ENCODE measurements around the gene SAFB.

SAFB gene

DNA sequence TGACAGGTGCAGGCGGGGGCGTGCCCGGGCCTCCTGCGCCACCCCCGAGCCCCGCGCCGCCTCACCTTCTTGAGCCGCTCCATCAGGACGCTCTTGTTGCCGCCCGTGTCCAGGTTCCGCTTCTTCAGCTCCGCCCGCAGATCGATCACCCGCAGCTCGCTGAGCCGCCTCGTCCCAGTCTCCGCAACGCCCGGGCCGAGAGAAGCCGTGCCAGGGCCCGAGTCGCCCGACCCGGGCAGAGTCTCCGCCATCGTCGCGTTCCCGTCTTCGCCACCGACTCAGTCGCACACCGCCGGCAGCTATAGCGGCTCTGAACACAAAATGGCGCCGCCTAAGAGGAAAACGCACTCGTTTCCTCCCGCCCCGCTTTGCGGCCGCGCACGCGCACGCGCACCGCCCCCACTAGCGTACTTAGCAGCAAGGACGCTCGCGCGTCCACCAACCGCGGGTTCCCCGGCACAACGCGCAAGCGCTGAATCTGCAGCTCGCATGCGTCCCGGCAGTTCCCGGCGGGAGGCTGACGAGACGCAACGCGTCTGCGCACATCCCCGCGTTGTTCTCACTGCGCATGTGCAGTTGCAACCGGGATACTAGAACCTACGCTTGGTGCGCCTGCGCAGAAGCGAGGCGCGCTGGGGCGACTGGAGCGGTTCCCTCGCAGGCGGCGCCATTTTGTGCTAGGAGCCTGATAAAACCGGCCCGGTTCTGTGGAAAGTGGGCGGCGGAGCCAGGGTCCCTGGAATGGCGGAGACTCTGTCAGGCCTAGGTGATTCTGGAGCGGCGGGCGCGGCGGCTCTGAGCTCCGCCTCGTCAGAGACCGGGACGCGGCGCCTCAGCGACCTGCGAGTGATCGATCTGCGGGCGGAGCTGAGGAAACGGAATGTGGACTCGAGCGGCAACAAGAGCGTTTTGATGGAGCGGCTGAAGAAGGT lies at the start of gene SAFB, which contains the start of gene SAFB2:
Gene SAFB, plus strand, starts transcription at position 619 of the 932 bp plus-strand sequence. Its CDS starts 123 bp downstream, at position 742.
Gene SAFB2, minus strand, starts transcription at position 312 of the 932 bp plus-strand sequence. Its CDS starts 61 bp downstream, at position 251.
- peak; percentile 100 for DNase-seq (ENCODE audit: low spot score)

DNA sequence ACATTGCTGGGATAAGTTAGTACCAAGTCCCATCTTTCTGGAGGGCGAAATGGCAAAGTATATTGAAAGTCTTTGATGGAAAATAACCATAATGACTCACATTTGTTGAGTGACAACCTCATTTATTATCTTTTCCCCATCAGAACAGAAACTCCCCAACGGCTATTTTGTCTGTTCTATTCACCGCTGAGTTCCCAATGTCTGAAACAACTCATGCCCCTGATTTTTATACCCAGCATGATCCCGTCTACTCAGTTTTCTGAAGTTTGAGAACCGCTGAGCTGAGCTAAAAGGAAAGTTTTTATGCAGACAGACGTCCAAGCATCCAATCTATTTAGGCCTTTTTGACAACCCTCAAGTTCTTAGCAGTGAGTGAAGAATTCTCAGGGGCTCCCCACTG lies 47.3 kb upstream of the SAFB start:
- DNase-seq (ENCODE audit: low spot score) = no peak

DNA sequence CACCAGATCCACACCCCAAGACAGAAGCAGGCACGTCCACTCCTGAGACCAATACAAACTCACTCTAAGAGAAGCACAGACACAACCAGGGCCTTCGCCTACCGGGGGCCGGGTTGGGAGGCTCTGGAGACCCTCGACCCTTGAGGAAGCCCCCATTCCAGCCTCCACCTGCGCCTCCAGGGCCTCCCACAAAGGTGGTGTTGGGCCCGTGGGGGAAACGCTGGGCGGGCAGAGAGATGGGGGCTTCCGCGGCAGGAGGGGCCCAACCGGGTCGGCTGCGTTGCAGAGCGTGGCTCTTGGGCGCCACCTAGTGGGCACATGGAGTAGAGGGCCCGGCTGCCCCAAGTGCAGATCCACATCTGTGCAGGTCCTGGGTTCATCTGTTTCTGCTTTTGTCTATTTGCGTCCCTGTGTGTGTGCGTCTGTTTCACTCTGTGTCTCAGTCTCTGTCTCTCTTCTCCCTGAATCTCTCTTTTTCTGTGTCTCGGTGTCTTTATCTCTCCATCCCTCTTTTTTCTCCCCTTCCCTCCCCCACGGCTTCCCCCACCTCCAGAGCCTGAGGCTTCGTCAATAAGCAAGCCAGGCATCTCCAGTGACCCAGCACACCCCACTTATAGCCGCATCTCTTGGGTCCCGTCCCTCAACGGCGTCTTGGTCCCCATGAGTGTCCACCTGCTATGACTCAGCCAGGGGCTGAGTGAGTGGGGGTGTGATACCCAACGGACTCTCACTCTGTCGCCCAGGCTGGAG lies 44.6 kb upstream of the SAFB start:
- peak; percentile 94 for DNase-seq (ENCODE audit: low spot score)

DNA sequence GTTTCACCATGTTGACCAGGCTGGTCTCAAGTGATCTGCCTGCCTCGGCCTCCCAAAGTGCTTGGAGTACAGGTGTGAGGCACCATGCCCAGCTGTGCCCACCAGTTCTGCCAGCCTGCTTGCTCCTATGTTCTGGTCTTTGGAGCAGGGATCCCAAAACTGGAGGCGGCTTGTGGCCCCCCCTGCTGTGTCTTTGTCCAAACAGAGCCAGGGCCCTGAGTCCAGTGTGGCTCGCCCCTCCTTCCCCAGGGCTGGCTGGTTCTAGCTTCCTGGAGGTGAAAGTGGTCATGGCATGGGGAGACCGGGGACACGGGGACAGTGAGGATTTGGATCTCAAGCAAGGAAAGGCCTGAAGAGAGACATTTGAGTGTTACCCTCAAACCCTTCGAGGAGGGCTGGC lies 43.6 kb upstream of the SAFB start:
- DNase-seq (ENCODE audit: low spot score) = no peak

DNA sequence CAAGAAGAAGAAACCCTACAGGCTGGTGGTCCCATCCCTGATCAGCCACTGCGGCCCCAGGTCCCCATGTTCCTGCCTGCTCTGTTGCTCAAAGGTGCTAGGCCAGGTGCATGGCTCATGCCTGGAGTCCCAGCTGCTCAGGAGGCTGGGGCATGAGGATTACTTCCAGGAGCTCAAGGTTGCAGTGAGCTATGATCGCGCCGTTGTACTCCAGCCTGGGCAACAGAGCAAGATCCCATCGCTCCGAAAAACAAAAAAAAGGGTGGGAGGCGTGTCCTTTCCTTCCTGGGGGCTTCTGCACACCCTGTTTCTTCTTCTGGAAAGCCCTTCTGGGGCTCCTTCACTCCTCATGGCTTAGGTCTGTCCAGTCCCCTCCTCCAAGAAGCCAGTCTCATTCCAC lies 43.2 kb upstream of the SAFB start:
- no peak for DNase-seq (ENCODE audit: low spot score)

DNA sequence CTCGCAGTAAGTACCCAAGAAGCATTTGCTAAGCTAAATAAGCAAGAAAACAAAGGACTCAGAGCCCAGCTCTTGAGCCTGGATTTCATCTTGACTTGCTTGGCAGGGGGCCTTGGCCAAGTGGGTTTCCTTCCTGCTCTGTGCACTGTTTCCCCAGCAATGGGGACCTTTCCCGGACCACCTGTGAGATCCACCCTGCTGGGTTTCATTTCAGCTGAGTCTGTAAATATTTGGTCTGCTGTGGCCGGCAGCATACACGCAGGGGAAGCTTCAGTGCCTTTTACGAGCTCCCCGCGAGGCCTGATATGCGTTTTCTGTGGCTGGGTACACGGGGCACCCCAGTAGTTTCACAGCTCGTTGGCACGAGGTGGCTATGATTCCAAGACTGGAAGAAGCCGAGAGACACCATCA lies 42.7 kb upstream of the SAFB start:
- no peak for DNase-seq (ENCODE audit: low spot score)

DNA sequence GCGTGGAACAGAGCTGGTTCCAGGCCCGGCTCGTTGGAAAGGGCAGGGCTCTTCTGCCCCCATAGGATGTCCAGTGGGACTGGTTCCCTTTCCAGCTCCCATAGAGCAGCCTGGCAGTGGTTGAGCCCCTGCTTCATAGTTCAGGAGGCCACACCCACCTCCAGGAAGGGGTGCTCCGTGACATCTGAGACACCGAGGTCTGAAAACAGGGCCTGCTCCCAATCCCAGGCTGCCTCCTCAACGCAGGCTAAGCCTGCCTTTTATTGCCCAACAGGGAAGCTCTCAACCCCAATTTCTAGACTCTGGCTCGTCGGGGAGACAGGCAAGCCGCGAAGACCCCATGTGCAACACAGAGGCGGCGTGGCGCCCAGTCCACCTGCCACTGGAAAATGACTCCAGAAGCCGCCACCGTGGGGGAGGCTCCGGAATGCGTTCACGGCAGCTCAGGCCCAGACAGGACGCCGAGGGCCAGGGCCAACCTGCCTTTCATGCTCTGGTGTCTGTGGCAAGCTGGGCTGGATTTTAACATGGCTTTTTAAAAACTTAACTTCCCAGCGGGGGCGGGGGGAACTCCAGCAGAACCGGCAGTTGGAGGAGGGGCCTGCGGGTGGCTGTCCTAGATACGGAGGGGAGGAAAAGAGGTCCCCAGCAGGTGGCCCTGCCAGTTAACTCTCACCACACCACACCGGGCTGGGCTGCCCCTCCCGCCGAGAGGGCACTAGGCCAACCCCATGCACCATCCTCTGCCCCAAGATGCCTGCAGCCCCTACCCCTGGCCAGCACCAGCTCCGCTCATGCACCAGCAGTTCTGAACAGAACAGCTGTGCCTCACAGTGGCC lies 37.2 kb upstream of the SAFB start:
- DNase-seq (ENCODE audit: low spot score) = no peak

DNA sequence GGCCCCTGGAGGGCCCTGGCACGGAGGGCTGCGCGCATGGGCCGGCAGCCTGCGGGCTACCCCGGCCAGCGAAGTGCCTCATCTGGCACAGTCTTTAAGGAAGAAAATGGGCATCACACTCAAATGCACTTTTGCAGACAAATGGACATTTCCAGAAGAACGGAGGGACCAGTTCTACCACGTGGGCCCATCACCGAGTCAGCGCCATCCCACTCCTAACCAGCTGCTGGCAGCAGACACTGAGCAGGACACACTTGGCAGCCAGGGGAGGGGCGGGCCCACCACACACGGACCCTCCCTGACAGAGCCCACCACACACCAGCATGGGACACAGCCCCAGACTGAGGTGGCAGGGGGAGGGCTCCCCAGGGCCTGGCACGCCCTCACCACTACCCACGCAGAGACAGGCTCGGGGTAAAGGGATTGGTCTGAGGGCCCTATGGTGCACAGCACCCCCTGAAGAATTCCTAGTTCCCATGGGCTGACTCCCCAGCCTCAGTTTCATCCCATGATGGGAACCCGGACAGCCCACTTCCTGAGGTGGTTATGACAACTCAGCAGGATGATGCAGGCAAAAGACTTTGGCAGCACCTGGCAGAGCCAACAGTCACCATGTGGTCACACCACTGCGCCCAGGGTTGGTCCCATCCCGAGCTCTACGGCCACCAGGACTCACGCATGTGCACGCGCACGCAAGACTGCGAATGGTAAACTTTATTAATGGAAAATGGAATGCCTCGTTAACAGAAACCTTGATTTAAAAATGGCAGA lies 36.4 kb upstream of the SAFB start:
- DNase-seq (ENCODE audit: low spot score) = no peak

DNA sequence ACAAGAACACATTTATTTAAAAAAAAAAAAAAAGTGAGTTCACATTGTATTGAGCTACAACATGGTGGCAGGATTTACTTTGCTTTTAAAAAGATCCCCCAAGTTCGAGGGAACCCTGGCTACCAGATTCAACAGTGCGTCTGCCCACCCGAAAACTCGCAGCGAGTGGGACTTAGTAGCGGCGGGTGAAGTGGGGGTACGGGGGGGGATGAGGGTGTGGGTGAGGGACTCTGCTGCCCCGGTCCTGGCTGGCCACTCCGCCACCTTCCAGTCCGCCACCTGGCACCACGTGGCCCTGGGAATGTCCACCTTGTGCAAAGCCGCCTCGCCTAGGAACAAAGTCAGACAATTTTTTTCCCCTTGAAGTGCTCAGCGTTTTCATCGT lies 35.8 kb upstream of the SAFB start:
- no peak for DNase-seq (ENCODE audit: low spot score)

DNA sequence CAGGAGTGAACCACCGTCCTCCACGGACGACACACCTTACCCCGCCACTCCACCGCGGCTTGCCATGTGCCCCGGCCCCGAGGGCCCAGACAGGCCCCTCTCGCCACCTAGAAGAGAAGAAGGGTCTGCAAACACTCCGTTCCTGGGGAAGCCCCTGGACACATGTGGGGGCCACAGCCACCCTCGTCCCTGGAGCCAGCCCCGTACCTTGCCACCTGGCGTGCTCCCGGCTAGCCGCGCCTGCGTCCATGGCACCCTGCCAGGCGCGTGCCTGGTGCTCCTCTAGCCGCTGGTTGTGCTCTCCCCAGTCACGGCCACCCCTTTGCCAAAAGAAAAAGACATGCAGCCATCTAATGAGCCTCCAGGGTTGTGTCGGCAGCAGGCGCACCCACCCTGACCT lies 35.2 kb upstream of the SAFB start:
- DNase-seq (ENCODE audit: low spot score) = no peak

DNA sequence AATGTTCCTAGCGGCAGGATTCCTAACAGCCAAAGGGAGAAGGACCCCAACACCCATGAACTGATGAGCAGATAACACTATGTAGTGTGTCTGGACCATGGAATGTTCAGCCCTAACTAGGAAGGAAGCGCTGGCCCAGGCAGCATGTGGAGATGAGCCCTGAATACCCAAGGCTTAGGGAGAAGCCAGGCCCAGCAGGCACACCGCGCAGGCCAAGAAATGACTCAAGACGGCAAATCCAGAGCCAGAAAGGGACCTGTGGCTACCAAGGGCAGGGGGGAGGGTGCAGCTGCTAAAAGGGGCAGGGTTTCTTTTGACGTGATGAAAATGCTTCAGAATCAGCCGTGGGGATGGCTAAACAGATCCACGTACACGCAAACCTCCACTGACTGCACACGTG lies 34.4 kb upstream of the SAFB start:
- DNase-seq (ENCODE audit: low spot score) = peak; percentile 52

DNA sequence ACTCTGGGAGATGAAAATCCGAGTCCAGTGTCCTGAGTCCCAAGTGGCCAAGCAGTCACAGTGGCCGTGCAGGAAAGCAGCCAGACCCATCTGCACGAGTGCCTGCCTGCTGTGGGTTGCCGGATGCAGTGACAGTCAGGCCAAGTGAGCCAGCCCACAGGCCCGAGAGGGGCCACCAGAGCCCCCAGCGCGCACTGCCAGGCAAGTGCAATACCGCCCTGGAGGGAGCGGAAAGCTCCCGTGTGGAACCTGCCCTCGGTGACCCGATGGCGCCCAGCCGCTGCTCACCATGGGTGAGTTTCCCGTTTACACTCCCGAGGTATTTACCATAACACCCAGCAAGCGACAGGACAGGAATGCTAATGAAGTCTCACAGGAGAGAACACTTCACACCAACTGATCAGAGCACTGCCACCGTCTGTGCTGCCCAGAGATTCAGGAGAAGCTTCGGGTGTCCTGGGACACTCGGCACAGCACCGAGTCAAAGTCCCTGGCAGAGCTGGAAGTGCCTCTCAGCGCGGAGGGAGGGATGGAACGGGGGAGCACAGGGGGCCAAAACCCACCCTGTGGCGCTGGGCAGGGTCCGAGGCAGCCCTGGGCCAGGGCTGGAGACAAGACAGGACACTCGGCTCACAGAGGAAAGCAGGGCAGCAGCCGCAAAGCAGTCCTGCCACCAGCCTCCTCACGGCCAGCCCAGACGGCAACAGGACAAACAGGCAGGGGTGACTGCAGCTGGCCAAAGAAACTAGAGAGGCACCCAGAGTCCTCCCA lies 33.8 kb upstream of the SAFB start:
- DNase-seq (ENCODE audit: low spot score) = no peak

DNA sequence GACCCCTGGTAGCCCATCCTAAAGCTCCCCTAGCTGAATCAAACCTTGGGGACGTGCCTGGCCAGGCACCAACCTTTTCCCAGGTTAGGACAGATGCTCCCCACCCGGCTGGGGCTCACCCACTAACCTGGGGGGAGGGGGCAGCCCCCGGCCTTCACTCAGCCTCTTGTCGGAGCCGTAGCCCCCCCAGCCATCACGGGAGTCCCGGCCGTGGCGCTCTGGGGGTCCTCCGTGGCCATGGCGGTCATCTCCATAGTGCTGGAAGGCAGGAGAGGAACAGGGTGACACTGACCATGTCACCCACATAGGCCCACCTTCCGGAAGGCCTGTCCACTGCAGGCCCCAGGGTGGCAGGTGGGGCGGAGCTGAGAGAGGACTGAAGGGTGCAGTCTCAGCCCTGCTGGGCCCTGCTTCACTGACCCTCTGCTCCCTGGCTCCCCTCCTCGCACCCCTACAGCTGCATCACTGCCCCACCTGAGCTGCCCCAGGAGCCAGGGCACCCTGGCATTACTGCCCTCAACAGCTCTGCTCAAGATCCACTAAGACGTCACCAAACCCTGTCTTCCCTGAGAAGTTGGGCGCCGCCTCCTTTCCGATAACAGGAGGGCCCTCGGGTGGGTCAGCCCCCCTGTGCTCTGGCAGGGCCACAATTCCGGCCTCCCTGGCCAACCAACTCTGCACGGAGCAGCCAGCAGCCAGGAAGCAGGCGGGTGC lies 32.6 kb upstream of the SAFB start:
- DNase-seq (ENCODE audit: low spot score) = no peak

DNA sequence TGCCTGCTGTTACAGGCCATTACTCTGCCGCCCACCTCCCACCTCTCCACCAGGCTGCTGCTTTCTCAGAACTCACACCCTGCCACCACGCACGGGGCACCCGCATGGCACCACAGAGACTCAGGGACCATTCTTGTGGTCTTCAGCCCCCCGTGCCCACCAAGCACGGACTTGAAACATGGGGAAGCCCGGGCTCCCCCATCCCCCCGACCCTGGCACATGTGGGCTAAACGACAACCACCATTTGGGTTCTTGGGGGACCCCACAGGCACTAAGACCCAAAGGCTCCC lies 32.1 kb upstream of the SAFB start:
- DNase-seq (ENCODE audit: low spot score) = no peak

DNA sequence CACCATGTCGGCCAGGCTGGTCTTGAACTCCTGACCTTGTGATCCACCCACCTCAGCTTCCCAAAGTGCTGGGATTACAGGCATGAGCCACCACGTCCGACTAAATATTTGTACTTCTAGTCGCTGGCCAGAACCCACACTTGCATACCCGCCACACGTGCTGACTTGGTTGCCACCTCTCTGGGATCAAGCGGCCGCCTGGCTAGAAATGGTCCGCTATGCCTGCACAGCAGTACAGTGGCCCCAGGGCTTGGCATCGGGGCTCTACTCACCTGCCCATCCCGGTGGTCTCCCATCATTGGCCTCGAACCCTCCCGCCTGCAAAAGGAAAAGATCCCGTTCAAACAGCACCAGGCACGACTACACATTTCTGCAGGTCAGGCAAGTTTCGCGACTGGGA lies 31.4 kb upstream of the SAFB start:
- no peak for DNase-seq (ENCODE audit: low spot score)

DNA sequence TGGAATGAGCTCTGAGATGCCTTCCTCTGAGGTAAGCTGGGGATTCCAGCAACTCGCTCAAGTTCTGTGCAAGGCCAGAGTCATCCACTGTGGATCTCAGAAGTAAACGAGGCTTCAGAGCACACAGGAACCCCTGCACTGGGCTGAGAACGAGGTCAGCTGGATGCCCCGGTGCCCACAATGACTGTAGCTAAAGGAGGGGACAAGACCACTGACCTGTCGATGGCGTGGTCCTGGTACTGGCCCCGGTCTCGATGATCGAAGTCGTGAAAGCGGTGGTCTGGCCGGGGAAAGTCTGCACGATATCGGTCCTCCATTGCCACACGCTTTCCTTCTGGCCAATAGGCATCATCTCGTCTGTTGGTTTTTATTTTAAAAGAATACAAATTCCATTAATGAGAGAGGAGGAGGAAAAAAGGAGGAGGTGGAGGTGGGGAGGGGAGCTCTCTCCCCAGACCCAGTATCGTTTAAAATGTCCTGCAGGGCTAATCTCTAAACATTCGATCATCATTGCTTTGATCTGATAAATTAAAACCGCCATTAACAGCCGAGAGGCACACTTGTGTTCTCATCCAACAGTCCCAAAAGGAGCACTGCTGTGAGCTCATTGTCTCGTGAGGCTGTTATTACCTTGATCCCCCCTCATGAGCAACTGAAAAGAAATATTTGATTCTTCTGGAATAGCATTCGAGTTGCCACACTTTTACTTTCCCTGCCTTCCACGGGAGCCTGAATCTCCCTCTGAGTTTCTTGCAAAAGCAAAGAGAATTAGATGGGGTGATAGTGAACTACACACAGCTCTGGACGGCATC lies 30.1 kb upstream of the SAFB start:
- DNase-seq (ENCODE audit: low spot score) = no peak

DNA sequence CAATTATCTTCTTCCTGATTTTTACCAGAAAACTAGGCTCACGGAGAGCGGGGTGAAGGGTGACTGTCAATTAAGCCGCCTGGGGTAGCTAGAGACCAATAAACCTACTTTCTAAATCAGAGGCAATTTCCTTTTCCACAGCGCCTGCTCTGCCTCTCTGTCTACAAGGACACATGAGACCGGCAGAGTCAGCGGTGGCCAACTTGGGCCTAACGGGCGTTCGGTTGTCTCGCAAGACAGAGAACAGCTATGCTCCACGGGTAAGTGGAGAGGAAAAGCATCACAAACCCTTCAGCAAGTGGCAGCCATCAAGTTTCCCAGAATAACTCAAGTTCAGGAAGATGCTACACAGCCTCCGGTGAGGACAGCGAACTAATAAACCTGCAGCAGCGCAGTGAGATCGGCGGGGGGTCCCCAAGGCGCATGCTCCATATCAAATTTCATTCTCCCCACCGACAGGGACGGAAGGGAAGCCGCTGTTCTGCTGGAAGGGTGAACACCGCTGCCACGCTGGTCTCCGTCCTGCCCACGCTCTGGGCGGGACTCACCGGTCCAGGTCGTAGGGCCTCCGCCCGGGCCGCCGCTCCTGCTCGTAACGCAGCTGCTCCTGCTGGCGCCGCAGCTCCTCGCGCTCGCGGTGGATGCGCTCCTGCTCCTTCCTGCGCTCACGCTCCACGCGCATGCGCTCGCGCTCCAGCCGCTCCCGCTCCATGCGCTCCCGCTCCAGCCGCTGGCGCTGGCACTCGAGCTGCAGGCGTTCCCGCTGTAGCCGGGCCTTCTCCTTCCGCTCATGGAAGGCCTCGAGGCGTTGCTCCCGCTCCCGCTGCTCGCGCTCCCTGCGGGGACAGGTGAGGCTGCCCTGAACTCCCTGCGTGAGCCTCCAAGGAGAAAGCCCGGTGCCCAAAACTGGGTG lies 29.3 kb upstream of the SAFB start:
- DNase-seq (ENCODE audit: low spot score) = no peak

DNA sequence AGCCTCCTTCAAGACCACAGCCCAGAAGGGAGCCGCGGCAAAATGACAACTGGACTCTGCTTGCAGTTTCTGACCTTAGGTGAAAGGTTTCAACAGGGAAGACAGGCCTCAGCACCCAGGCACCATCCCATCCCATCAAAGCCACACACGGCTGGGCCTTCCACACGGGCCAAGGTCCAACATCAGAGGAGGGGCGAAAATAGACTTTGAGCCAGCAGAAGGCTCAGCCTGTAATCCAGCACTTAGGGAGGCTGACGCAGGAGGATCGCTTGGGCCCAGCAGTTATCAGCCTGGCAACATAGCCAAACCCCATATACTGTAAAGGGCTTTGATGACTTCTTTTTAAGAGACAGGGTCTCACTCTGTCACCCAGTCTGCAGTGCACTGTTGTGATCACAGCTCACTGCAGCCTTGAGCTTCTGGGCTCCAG lies 28.3 kb upstream of the SAFB start:
- DNase-seq (ENCODE audit: low spot score) = no peak
